GM10266 (cell line): ENCODE results near the gene ZNF414.

Experiments
- DNase-seq: peaks from one replicate; pipeline ENCODE4 v3.0.0; 2012; ENCODE audit errors: extremely low spot score
- TF ChIP-seq, protein P1 (sequence below): IDR thresholded peaks from 2 replicates; pipeline ENCODE4 v1.5.1; 2012; ENCODE audit warnings: mild to moderate bottlenecking, low read depth; ENCODE audit not compliant: control insufficient read depth, insufficient read depth; ENCODE audit errors: missing control alignments

ZNF414 gene

DNA sequence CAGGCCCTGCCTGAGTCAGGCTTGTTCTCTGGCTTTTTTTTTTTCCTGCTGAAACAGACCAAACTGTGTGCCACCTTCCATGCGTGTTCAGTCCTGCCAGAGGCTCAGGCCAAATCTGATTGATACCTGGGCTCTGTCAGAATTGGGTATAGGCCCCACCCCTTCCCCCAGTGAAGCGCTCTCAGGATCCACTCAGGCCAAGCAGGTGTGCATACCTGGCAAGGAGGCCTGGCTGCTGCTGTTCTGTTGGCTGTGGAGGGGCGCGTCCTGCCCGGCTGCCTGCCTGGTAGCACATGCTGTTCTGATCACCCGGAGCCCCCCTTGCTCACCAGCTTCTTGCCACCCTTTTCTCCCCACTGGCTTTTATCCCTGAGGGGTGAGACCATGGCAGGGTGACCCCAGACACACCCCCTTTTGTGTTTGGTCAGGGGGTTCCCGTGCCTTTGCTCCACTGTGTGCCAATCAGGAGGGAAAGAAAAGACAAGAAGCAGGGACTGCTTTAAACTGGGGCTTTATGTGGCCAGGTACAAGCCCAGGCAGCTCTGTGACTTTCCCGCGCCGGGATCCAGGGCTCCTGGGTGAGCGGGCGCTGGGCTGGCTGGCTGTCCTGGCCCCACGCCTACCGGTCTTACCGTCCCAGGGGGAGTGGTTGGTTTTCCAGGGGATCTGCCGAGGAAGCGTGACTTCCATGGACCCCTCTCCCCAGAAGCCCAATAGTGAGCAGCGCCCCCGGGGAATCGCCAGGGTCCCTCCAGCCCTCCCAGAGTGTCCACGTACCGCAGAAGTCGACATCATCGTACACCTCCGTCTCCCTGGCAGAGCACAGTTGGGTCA lies 24.2 kb downstream of the ZNF414 start:
- DNase-seq = peak; percentile 16

DNA sequence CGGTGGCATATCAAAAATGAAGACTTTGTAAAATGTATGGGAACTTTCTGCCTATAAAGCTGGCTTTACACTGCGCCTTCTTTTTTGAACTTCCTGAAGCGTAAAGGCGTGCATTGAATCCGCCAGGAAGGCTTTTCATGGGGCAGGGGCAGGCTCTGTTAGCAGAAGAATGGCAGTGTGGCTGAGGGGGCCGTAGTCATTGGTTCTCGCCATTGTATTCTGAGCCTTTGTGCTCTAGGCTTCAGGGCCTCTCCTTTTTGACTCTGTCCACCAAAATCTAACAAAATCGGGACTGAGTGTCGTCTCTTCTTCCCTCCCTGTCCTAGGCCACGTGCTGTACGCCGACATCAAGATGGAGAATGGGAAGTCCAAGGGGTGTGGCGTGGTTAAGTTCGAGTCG lies 25.6 kb downstream of the ZNF414 start:
- no peak for DNase-seq
- TF ChIP-seq, protein P1, sequence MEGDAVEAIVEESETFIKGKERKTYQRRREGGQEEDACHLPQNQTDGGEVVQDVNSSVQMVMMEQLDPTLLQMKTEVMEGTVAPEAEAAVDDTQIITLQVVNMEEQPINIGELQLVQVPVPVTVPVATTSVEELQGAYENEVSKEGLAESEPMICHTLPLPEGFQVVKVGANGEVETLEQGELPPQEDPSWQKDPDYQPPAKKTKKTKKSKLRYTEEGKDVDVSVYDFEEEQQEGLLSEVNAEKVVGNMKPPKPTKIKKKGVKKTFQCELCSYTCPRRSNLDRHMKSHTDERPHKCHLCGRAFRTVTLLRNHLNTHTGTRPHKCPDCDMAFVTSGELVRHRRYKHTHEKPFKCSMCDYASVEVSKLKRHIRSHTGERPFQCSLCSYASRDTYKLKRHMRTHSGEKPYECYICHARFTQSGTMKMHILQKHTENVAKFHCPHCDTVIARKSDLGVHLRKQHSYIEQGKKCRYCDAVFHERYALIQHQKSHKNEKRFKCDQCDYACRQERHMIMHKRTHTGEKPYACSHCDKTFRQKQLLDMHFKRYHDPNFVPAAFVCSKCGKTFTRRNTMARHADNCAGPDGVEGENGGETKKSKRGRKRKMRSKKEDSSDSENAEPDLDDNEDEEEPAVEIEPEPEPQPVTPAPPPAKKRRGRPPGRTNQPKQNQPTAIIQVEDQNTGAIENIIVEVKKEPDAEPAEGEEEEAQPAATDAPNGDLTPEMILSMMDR = no peak

More for the DNA sequence above, 24.2 kb downstream of the ZNF414 start:
- TF ChIP-seq, protein P1 = no peak

DNA sequence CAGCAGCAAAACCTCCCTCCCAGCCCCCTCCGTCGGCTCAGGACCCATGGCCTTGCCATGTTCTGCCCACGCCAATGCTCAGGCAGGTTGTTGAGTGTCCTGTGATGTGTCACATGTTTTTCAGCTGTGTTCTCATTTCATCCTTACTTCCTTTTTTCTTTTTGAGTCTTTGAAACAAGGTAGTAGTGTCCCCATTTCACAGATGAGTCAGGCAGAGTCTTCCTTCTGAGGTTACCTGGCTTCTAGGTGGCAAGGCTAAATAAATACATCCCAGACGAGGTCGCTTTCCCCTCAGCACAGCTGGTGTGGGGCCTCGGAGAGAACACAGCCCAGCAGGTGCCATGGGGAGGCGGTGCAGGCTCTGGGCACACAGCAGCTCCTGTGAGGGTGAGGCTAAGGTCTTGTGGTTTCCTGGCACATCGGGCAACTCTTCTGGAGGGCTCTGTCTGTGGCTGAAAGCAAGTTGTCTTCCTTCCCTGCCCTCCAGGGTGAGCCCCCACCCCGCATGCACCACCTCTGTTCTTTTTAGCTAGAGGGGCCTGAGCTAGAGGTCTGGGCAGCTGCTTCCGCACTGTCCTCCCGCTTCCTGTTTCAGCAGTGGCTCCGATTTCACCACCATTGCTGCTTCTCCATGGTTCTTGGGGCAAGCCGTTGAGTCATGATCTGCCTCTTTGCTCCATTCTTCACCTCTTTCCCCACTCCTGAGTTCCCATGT lies 26.7 kb downstream of the ZNF414 start:
- TF ChIP-seq, protein P1 = peak; percentile 8
- peak; percentile 43 for DNase-seq

DNA sequence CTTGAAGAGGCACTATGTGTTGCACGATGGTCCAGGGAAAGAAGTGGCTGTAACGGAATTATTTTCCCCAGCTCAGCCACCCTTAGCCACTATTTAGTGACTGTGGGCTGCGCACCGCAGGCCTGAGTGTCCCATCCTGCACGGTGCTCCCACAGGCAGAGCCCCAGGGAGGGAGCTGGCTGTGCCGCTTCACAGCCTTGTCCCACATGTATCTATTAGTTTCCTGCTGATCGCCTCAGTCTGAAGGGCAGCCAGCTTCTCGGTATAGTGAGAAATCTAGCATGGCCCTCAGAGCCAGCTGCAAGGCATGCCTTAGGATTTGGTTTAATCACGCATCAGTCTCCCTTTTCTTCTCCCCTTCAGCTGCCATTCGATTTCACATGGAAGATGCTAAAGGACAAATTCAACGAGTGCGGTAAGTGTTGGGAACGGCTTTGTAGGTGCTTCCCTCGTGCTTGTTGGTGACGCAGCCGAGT lies 27.3 kb downstream of the ZNF414 start:
- TF ChIP-seq, protein P1 = no peak
- peak; percentile 12 for DNase-seq

DNA sequence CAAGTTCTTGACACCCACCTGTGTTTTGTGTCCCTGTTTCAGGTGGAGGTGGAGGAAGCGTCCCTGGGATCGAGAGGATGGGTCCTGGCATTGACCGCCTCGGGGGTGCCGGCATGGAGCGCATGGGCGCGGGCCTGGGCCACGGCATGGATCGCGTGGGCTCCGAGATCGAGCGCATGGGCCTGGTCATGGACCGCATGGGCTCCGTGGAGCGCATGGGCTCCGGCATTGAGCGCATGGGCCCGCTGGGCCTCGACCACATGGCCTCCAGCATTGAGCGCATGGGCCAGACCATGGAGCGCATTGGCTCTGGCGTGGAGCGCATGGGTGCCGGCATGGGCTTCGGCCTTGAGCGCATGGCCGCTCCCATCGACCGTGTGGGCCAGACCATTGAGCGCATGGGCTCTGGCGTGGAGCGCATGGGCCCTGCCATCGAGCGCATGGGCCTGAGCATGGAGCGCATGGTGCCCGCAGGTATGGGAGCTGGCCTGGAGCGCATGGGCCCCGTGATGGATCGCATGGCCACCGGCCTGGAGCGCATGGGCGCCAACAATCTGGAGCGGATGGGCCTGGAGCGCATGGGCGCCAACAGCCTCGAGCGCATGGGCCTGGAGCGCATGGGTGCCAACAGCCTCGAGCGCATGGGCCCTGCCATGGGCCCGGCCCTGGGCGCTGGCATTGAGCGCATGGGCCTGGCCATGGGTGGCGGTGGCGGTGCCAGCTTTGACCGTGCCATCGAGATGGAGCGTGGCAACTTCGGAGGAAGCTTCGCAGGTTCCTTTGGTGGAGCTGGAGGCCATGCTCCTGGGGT lies 28.2 kb downstream of the ZNF414 start:
- no peak for DNase-seq
- TF ChIP-seq, protein P1 = no peak

DNA sequence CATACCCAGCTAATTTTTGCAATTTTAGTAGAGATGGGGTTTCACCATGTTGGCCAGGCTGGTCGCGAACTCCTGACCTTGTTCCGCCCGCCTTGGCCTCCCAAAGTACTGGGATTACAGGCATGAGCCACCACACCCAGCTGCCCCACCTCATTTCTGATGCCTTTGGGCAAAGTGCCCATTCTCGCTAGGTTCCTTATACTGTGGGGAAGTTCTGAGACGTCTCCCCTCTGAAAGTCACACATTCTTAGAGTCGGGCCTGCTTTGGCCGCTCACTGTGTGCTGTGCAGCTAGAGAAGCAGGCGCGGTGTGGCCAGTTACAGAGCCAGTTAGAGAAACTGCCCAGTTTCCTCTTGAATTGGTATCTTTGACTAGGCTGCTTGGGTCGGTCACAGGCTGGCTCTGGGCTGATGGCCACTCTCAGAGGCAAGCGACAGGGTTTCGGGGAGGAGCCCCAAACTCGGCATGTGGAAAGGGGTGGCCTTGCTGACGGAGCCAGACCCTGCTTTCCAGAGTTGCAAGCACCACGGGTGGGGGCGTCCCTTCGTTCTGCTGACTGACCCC lies 29.6 kb downstream of the ZNF414 start:
- peak; percentile 8 for DNase-seq
- TF ChIP-seq, protein P1 = no peak
